Body of pancreas (tissue), 4 donors: ENCODE results near the gene TMSB10. TPM values are rescaled to one million over a fixed set of nuclear protein-coding genes. Genes with fewer than 3 reads are reported as not detected.

Source experiments
- ATAC-seq: fragments of 150-250 bp; one replicate; pipeline ENCODE4 v1.9.1; 2016
- DNase-seq, 4 donors: peaks; one replicate each; pipeline ENCODE4 v3.0.0-alpha.2; 2019
- H3K27ac ChIP-seq, 4 donors: fragments of 200-600 bp; sonication (generic); 1 replicate in 3 of 4; 2 replicates in 1 of 4; pipeline versions ENCODE4 v1.5.1 to v1.6.1; 2016 to 2019; ENCODE audit warnings: mild to moderate bottlenecking in 1 of 4, mixed read lengths in 1 of 4, moderate library complexity in 1 of 4
- H3K27me3 ChIP-seq, 2 donors: fragments of 200-600 bp; sonication (generic); one replicate each; pipeline ENCODE4 v1.6.0; 2016; ENCODE audit warnings: mild to moderate bottlenecking in 1 of 2
- H3K36me3 ChIP-seq, 2 donors: fragments of 200-600 bp; sonication (generic); replicated peaks in 1 of 2; 2 replicates each; pipeline ENCODE4 v1.5.1; 2016; ENCODE audit warnings: low read depth in 2 of 2; ENCODE audit not compliant: insufficient read depth in 1 of 2
- H3K4me1 ChIP-seq: fragments of 200-600 bp; sonication (generic); one replicate; pipeline ENCODE4 v1.6.0; 2016
- H3K4me3 ChIP-seq, 2 donors: fragments of 200-600 bp; sonication (generic); 1 replicate in 1 of 2; 2 replicates in 1 of 2; pipeline ENCODE4 v1.5.1; 2016 to 2019
- H3K9me3 ChIP-seq, 3 donors: fragments of 200-600 bp; sonication (generic); 1 replicate in 2 of 3; 2 replicates in 1 of 3; pipeline ENCODE4 v1.5.1; 2016
- CTCF ChIP-seq, 7 experiments: fragments of 450-650 bp in 4 of 7; fragments of 200-600 bp in 3 of 7; sonication (generic) in 3 of 7; IDR thresholded peaks; one replicate each; pipeline ENCODE4 v1.5.1; 2016 to 2019; ENCODE audit warnings: antibody characterized with exemption in 7 of 7
- POLR2A ChIP-seq, 3 donors: fragments of 450-650 bp; IDR thresholded peaks; one replicate each; pipeline ENCODE4 v1.6.1; 2016; ENCODE audit warnings: antibody characterized with exemption in 3 of 3, mild to moderate bottlenecking in 2 of 3
- WGBS, 2 donors: methylation state at CpG; one replicate each; pipeline ENCODE4 v1.1.5; 2017; 5-methylcytosine and 5-hydroxymethylcytosine counted together
- intact Hi-C: fragments of 100-400 bp; cut with DNase I; formaldehyde crosslinking; loops from one replicate; pipeline ENCODE4 v1.15.1; 2023
- total RNA-seq, 2 donors: library from RNA; depleted of rRNA; stranded (reverse); fragments of >200 nt; gene quantifications; one replicate each; pipeline ENCODE4 v1.1.0, GENCODE V29; 2016

The TMSB10 gene
- total RNA-seq, 2 donors from 2014 or later = 672 to 866 TPM

DNA sequence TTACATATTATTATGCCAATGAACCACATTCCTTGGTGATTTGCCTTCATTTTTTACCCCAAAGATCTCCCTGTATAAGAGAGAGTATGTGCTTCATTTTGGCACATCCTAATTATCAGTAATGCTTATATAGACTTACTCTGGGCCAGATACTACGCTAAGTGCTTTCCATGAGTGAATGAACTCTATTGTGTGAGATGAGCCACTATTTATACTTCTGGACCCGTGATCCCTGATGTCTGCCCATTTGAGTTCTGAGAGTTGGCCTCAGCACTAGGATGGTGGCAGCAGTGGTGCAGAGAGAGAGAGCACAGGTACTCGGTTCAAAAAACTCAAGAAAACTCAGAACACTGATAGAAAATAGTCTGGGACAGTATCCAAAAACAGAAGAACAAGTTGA, 48.1 kb downstream of the TMSB10 start:
- Histone ChIP-seq H3K4me1 (peaks cover 17% of the 10 kb centered on the region), H3K9me3 (no peaks in the 10 kb centered on the region), H3K27ac (no peak overlapping the region), H3K27me3 (no peaks in the 10 kb centered on the region), H3K36me3 (no peaks in the 10 kb centered on the region), H3K4me3 (no peak overlapping the region)
- WGBS, 2 donors = 75 to 89% methylated on average over 3 of the region's 3 CpGs
- ATAC-seq (no peak), DNase-seq (no peak)
- TF ChIP-seq POLR2A (IDR thresholded peaks at IDR 0.05) (no peak), CTCF (IDR thresholded peaks at IDR 0.05) (no peak)
- intact Hi-C loops = no loop called here

GRCh38 chr2:84954329-84954728, 48.9 kb downstream of the TMSB10 start:
- Histone ChIP-seq H3K4me1 (peaks cover 25% of the 10 kb centered on the region), H3K36me3 (no peaks in the 10 kb centered on the region), H3K9me3 (no peaks in the 10 kb centered on the region), H3K27ac (no peak overlapping the region), H3K27me3 (no peaks in the 10 kb centered on the region), H3K4me3 (no peak overlapping the region)
- DNase-seq (no peak), ATAC-seq (no peak)
- 89 to 95% methylated on average over 6 of the region's 6 CpGs for WGBS, 2 donors
- intact Hi-C loops = no loop called here
- TF ChIP-seq CTCF (IDR thresholded peaks at IDR 0.05) (no peak), POLR2A (IDR thresholded peaks at IDR 0.05) (no peak)

Other genes with a start within 250 kb of the TMSB10 start
- gene TRABD2A, start 24.6 kb upstream of the TMSB10 start, total RNA-seq = 1 to 10 TPM in 1 of 2 donors, under 1 TPM in 1; 0.52 to 5.3 TPM
- 10 to 100 TPM in 1 of 2 donors, 1 to 10 TPM in 1; 7.9 to 30.4 TPM for gene KCMF1, start 65.5 kb downstream of the TMSB10 start, total RNA-seq
- gene TCF7L1, start 227.7 kb downstream of the TMSB10 start, total RNA-seq = 1 to 10 TPM; 2.1 to 4.3 TPM